Astrocyte of the hippocampus (primary cell): Measurements from ENCODE around the gene SELENOF.
"Not testable (repeated sequence)": the region's sequence is repeated elsewhere in the genome, so short reads cannot be mapped to it uniquely, and the experiment has no call there.

Source experiments
- DNase-seq: peaks from one replicate; pipeline ENCODE4 v3.0.0; 2011; ENCODE audit warnings: low read depth, low spot score

The SELENOF gene

GRCh38 chr1:86916752-86917151 lies 2.8 kb upstream of the SELENOF start:
- DNase-seq, result no peak

GRCh38 chr1:86915737-86916235 lies 1.9 kb upstream of the SELENOF start:
- no peak for DNase-seq

- DNase-seq, result peak; percentile 75
These were observed 1.2 kb upstream of the SELENOF start for GRCh38 chr1:86914998-86915736.

GRCh38 chr1:86914601-86914997 lies 673 bp upstream of the SELENOF start, which contains the start of gene HS2ST1:
Gene HS2ST1 (plus strand): TSS chr1:86914635.
- DNase-seq, result no peak

GRCh38 chr1:86913399-86913895 lies 479 bp downstream of the SELENOF start:
- DNase-seq, result peak; percentile 51

- peak; percentile 12 for DNase-seq
These were observed 1.5 kb downstream of the SELENOF start for GRCh38 chr1:86912281-86912900.

GRCh38 chr1:86906419-86906818 lies 7.5 kb downstream of the SELENOF start:
- no peak for DNase-seq

GRCh38 chr1:86905875-86906274 lies 8.1 kb downstream of the SELENOF start:
- DNase-seq, result no peak

GRCh38 chr1:86899401-86899800 lies 14.5 kb downstream of the SELENOF start:
- not testable (repeated sequence) for DNase-seq

GRCh38 chr1:86888327-86888726 lies 25.6 kb downstream of the SELENOF start:
- no peak for DNase-seq

GRCh38 chr1:86887479-86888162 lies 26.3 kb downstream of the SELENOF start:
- no peak for DNase-seq

- no peak for DNase-seq
These were observed 38.2 kb downstream of the SELENOF start for GRCh38 chr1:86875722-86876121.

GRCh38 chr1:86872086-86872485 lies 41.8 kb downstream of the SELENOF start:
- DNase-seq, result no peak

- no peak for DNase-seq
These were observed 42.9 kb downstream of the SELENOF start for GRCh38 chr1:86871001-86871400.

- no peak for DNase-seq
These were observed 45.4 kb downstream of the SELENOF start for GRCh38 chr1:86868477-86868876.

- DNase-seq, result not testable (repeated sequence)
These were observed 46.6 kb downstream of the SELENOF start for GRCh38 chr1:86867278-86867677.

- peak; percentile 13 for DNase-seq
These were observed 47.3 kb downstream of the SELENOF start for GRCh38 chr1:86866665-86867064.

- no peak for DNase-seq
These were observed 47.8 kb downstream of the SELENOF start for GRCh38 chr1:86865973-86866637.

- DNase-seq, result no peak
These were observed 51.0 kb downstream of the SELENOF start for GRCh38 chr1:86862920-86863319.

- DNase-seq, result no peak
These were observed 52.5 kb downstream of the SELENOF start for GRCh38 chr1:86861424-86861823.

- DNase-seq, result no peak
These were observed 53.5 kb downstream of the SELENOF start for GRCh38 chr1:86860424-86860823.

GRCh38 chr1:86860020-86860419 lies 53.9 kb downstream of the SELENOF start:
- peak; percentile 9 for DNase-seq
